LNCaP clone FGC (cell line): ENCODE measurements around the gene ATP8B1.
"Not testable (repeated sequence)": the region's sequence is repeated elsewhere in the genome, so short reads cannot be mapped to it uniquely, and the experiment has no call there.

Source experiments
- DNase-seq: peaks from one replicate; pipeline ENCODE4 v3.0.0-alpha.2; 2011; ENCODE audit warnings: low read depth
- H3K4me3 ChIP-seq: 2 replicates; pipeline ENCODE4 v1.5.1; 2011; ENCODE audit warnings: mild to moderate bottlenecking, low read depth, low read length, control low read depth
- CTCF ChIP-seq: IDR thresholded peaks from 2 replicates; pipeline ENCODE4 v1.5.1; 2012; ENCODE audit warnings: mild to moderate bottlenecking; ENCODE audit not compliant: control insufficient read depth, insufficient read depth; ENCODE audit errors: extremely low read depth

Gene ATP8B1

GRCh38 chr18:57803103-57803969 lies at the start of gene ATP8B1:
Gene ATP8B1 (minus strand): TSS chr18:57803315. CDS start chr18:57731807, 71,508 bp downstream.
- peak within 1 kb of the TSS; percentile 98 for H3K4me3 ChIP-seq
- TF ChIP-seq CTCF = no peak
- DNase-seq = peak; percentile 90

- DNase-seq = no peak
- no peak for TF ChIP-seq CTCF
- no peak overlapping the region for H3K4me3 ChIP-seq
These were observed 46.9 kb upstream of the ATP8B1 start for GRCh38 chr18:57850063-57850462.

- DNase-seq = not testable (repeated sequence)
These were observed 45.3 kb upstream of the ATP8B1 start for GRCh38 chr18:57848374-57848773.

GRCh38 chr18:57847431-57847830 lies 44.3 kb upstream of the ATP8B1 start:
- not testable (repeated sequence) for DNase-seq, H3K4me3 ChIP-seq

More at GRCh38 chr18:57848374-57848773, 45.3 kb upstream of the ATP8B1 start:
- not testable (repeated sequence) for H3K4me3 ChIP-seq

GRCh38 chr18:57846258-57846657 lies 43.1 kb upstream of the ATP8B1 start:
- H3K4me3 ChIP-seq = no peak overlapping the region
- DNase-seq = no peak
- no peak for TF ChIP-seq CTCF

- DNase-seq = no peak
- no peak for TF ChIP-seq CTCF
- H3K4me3 ChIP-seq = no peak overlapping the region
These were observed 42.5 kb upstream of the ATP8B1 start for GRCh38 chr18:57845605-57846074.

- TF ChIP-seq CTCF = no peak
- DNase-seq = no peak
- H3K4me3 ChIP-seq = no peak overlapping the region
These were observed 41.2 kb upstream of the ATP8B1 start for GRCh38 chr18:57844319-57844718.

GRCh38 chr18:57843386-57843785 lies 40.3 kb upstream of the ATP8B1 start:
- TF ChIP-seq CTCF = no peak
- H3K4me3 ChIP-seq = no peak overlapping the region
- DNase-seq = no peak
